Head of caudate nucleus (tissue), 42 donors: Measurements from ENCODE around the gene RFX3.

Experiments
- DNase-seq, 42 donors: peaks; one replicate each; pipeline versions ENCODE4 v3.0.0 to v3.0.0-alpha.2; 2020 to 2021; ENCODE audit warnings: mixed read lengths in 7 of 42
- intact Hi-C: fragments of 100-400 bp; cut with DNase I; formaldehyde crosslinking; loops from one replicate; pipeline ENCODE4 v1.15.0; 2022

The RFX3 gene

GRCh38 chr9:3386753-3387152, 139.0 kb downstream of the RFX3 start:
- intact Hi-C loops = no loop called here
- DNase-seq = no peak

DNA sequence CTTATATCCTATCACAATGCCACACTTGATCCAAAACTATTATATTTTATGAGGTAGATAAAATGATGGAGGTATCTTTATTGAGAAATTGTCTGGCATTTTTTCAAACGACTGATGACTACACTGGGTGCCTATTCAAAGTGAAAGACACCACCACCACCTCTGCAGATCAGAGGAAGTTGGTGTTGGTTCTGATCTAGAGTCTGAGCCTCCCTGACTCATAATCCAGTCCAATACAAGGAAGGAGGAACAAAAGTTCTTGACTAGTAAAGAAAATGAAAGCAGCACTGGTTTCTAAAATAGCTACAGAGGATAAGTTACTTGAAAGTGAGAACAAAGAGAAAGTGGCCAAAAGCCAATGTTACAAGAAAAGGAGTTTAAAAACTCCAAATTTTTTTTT, 139.9 kb downstream of the RFX3 start:
- DNase-seq = no peak
- intact Hi-C loops = no loop called here

DNA sequence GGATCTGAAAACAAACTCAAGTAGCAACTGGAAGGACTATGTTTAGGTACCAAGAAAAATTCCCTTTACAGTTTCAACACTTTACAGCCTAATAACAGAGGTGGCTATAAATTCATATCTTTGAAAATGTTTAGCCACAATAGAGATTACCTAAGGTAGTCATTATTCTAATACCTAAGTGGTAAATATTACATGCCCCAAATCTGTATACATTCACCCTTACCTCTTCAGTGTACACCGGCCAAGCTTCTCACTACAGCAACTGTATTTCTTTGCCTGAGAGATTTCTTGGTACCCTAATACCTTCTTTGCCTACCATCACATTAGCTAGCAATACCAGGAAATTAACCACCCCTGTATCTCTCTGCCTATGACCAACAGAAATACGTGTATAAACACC, 154.0 kb downstream of the RFX3 start:
- intact Hi-C loops = no loop called here
- no peak for DNase-seq

DNA sequence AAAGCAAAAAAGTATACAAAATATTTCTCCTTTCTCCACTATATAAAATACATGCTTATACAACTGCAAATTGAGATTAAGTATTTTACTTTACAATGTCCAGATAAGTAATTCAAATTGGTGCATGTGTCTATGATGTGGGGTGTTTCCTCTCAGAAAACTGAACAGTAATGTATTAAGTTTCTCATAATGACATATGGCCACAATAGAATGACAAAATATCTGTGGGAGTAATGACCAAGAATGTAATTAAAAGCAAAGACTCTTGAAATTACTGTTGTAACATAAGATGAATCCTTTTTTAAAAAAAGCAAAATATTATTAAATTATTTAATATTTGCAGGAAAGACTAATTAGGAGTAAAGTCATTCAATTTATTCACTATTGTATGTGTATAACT, 155.1 kb downstream of the RFX3 start:
- intact Hi-C loops = no loop called here

DNA sequence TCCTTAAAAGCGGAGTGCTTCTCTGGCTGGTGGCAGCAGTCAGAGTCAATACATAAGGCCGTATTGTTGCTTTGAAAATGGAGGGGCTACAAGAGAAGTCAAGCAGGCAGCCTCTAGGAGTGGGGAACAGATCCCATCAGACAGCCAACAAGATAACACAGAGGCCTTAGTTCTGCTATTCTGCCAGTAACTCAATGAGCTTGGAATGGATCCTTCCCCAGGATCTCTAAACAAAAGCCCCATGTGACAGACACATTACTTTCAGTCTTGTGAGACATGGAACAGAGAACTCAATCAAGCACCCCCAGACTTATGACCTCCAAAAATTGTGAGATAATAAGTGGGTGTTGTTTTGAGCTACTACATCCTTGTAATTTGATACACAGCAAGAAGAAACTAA, 158.6 kb downstream of the RFX3 start:
- DNase-seq = no peak
- intact Hi-C loops = no loop called here

More for the DNA sequence above, 155.1 kb downstream of the RFX3 start:
- DNase-seq = no peak

DNA sequence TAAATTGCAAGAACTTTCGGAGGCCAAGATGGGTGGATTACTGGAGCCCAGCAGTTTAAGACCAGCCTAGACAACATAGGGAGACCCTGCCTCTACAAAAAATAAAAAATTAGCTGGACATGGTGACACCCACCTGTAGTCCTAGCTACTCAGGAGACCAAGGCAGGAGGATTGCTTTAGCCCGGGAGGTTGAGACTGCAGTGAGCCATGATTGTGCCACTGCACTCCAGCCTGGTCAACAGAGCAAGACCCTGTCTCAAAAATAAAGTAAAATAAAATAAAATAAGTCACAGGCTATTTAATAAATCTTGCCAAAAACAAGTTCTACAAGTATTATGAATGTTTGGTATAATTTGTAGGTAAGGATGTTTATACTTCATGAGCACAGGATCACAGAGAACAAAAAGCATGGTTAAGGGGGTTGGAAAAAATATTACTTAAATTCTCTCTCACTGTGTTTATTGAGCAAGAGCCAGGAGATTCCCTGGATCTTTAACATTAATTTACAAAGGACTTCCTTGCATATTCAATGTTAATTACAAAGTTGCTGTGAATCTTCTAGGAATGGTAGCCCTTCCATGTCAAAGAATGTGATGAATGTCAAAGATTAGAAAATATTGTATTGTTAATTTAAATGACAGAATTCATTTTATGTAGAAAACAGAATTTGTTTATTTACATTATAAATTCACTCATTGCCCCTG, 164.0 kb downstream of the RFX3 start:
- DNase-seq = no peak
- intact Hi-C loops = no loop called here

- intact Hi-C loops = no loop called here
- DNase-seq = no peak
Observed at GRCh38 chr9:3361116-3361515, 164.7 kb downstream of the RFX3 start.

- intact Hi-C loops = no loop called here
- DNase-seq = no peak
Observed at GRCh38 chr9:3360245-3360644, 165.6 kb downstream of the RFX3 start.

DNA sequence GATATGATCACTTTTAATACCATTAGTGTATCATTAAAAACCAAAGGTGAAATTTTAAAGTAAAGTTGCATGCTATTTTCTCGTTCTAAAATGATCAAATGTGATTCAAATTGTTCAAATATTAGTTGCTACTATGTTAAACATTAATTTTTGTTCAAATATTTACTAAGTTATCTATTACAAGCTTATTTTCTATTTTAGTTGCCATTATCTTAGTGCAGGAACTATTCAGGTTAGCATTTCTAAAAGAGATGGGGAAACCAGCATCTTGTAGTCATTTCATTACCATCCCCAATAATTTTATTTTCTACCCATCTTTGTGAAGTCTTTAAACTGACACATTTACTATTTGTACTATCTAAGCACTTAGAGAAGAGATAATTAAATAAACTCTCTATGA, 166.0 kb downstream of the RFX3 start:
- intact Hi-C loops = no loop called here

GRCh38 chr9:3359048-3359692, 166.6 kb downstream of the RFX3 start:
- DNase-seq = no peak
- intact Hi-C loops = no loop called here

More for the DNA sequence above, 166.0 kb downstream of the RFX3 start:
- no peak for DNase-seq

DNA sequence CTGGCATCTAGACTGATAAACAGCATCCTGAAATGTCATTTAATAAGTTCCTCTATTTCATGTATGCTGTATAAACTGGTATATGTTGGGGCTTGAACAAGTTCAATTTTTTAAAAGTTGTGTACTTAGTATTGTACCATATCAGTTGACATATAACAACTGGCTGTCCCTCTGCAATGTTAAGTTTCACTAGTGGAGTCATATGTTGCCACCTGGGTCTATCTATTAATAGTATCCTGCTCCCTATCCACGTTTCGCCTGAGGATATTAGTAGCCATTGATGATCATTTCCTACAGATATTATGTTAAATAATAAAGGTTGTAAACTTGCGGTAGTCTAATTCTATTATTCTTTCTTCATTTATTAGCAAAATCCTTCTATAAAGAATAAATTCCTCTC, 177.6 kb downstream of the RFX3 start:
- intact Hi-C loops = no loop called here
- DNase-seq = no peak

- intact Hi-C loops = no loop called here
- no peak for DNase-seq
Observed at GRCh38 chr9:3346549-3346948, 179.3 kb downstream of the RFX3 start.

DNA sequence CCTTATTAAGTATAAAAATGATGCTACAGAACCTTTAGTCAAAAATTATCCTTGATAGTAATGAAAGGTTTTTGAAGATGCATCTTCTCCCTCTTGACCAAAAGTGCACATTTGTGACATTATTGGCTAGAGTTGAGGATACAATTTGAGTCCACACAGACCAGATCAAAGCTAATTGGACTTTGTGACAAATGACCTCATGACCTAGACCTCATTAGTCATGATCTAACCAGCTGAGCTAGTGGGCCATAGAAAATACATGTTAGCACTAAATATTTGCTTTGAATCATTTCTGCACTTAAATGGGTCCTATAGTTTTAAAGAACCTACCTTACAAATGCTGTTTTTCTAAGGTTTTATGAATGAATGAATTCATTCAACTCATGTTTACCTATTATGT, 182.1 kb downstream of the RFX3 start:
- intact Hi-C loops = no loop called here
- no peak for DNase-seq

- DNase-seq = peak in 1 of 42 donors; percentile 14
- intact Hi-C loops = no loop called here
Observed at GRCh38 chr9:3342159-3342777, 183.5 kb downstream of the RFX3 start.

DNA sequence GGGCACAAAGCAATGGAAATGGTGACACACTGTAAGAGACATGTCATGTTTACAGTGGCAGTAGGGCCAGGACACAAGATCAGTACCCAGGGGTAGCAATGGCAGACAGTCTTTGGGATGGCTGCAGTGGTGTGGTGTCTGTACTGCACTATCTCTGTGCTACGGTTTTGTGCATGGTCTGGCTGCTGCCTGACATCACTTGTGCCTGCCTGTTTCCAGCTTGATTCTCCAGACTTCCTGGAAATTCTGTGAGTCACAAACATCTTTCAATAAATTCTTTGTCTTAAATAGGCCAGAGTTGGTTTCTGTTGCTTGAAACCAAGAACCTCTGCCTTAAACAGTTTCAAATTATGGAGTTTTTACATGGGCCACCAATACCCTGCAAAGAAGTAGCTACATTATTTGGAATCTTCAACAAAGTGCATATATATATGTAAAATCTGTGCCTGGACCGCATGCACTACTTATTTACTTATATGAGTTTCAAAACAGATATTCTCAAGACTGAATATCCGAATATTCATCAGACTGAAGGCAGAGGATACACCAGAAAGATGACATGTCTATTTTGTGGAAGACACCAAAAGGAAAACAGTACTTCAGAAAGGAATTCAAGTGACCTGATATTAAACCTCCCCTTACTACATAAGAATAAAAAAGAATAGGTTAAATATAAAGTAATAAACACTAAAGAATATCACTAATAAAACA, 188.1 kb downstream of the RFX3 start:
- intact Hi-C loops = no loop called here
- DNase-seq = peak in 18 of 42 donors; percentile 3 to 76 (median 38)

DNA sequence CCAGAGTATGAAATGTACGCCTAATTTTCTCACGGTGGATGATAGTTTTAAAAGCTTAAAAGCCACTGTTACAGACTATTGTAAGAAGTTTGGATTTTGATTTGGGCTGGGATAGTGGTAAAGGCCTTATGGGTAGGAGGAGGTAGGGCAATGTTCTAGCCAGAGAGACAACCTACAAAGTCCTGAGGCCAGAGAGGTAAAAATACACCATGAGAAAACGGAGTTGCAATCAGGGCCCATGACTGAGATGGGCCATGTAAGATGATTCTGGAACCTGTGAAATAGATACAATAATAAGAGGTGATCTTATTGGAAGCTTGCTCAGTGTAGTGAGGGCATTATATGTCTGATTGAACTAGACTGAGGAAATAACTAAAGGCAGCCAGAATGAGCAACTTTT, 188.8 kb downstream of the RFX3 start:
- no peak for DNase-seq

DNA sequence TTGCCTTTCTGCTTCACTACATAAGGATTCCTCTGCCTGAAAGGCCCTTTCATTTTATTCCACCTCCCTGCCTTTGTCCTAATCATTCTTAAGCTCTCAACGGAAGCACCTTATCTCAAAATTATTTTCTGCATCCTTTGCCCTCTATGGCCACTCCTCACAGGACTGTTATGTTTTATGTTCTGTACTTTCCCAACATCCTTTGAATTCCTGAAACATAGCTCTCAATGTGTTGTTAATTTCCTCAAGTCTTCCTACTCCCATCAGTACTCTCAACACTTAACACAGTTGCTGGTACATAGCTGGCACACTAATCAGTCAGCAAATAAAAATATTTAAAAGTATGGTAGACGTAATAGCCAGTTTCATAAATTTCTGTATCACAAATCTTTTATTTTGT, 193.0 kb downstream of the RFX3 start:
- DNase-seq = no peak
- intact Hi-C loops = no loop called here

More for the DNA sequence above, 188.8 kb downstream of the RFX3 start:
- intact Hi-C loops = no loop called here

DNA sequence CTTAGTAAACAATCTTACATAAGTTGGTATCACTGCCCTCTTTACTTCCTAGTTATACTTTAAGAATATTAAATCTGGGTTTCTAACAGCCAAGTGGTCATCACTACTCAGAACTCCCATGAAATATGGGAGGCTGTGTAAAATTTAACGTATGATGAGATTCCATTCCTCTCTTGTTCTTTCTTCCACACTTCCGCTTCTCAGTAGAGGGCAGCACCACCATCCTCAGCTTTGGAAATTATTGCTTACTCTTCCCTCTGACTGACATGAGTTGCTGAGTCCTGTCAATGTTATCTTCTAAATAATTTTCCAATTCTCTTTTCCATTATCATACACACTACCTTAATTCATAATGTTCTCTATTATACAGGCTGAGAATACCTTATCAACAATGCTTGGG, 194.0 kb downstream of the RFX3 start:
- peak in 9 of 42 donors; percentile 2 to 45 (median 22) for DNase-seq
- intact Hi-C loops = no loop called here

- no peak for DNase-seq
- intact Hi-C loops = no loop called here
Observed at GRCh38 chr9:3330792-3331420, 194.9 kb downstream of the RFX3 start.

- intact Hi-C loops = no loop called here
- no peak for DNase-seq
Observed at GRCh38 chr9:3329361-3329760, 196.4 kb downstream of the RFX3 start.
